COR-L47 (cell line): ENCODE measurements around the gene SCAF8.
"Not testable (repeated sequence)": the region's sequence is repeated elsewhere in the genome, so short reads cannot be mapped to it uniquely, and the experiment has no call there.

Experiments used
- DNase-seq: peaks from one replicate; lab custom pipeline; 2025; lab: John Stamatoyannopoulos, UW

SCAF8 gene

GRCh38 chr6:154733183-154733625, at the start of gene SCAF8:
TSS of gene SCAF8 (plus strand) at chr6:154733416. CDS start at chr6:154733901, 485 bp downstream.
- DNase-seq, result peak; percentile 44

GRCh38 chr6:154683756-154684523, 49.3 kb upstream of the SCAF8 start:
- DNase-seq, result no peak

GRCh38 chr6:154686162-154686561, 47.1 kb upstream of the SCAF8 start:
- no peak for DNase-seq

GRCh38 chr6:154689493-154690255, 43.5 kb upstream of the SCAF8 start:
- no peak for DNase-seq

GRCh38 chr6:154690857-154691256, 42.4 kb upstream of the SCAF8 start:
- no peak for DNase-seq

- no peak for DNase-seq
Observed at GRCh38 chr6:154696661-154697060, 36.6 kb upstream of the SCAF8 start.

GRCh38 chr6:154703124-154703523, 30.1 kb upstream of the SCAF8 start:
- no peak for DNase-seq

GRCh38 chr6:154705471-154706113, 27.6 kb upstream of the SCAF8 start:
- no peak for DNase-seq

- no peak for DNase-seq
Observed at GRCh38 chr6:154706389-154706788, 26.8 kb upstream of the SCAF8 start.

- DNase-seq, result no peak
Observed at GRCh38 chr6:154709621-154710020, 23.6 kb upstream of the SCAF8 start.

GRCh38 chr6:154710689-154711088, 22.5 kb upstream of the SCAF8 start:
- DNase-seq, result no peak

- DNase-seq, result no peak
Observed at GRCh38 chr6:154715446-154715845, 17.8 kb upstream of the SCAF8 start.

- not testable (repeated sequence) for DNase-seq
Observed at GRCh38 chr6:154716350-154716749, 16.9 kb upstream of the SCAF8 start.

- DNase-seq, result no peak
Observed at GRCh38 chr6:154719433-154719832, 13.8 kb upstream of the SCAF8 start.

GRCh38 chr6:154719854-154720253, 13.4 kb upstream of the SCAF8 start:
- DNase-seq, result no peak

GRCh38 chr6:154721460-154721859, 11.8 kb upstream of the SCAF8 start:
- DNase-seq, result no peak

GRCh38 chr6:154726887-154727286, 6.3 kb upstream of the SCAF8 start:
- no peak for DNase-seq

GRCh38 chr6:154731296-154732218, 1.7 kb upstream of the SCAF8 start:
- DNase-seq, result no peak

- peak; percentile 16 for DNase-seq
Observed at GRCh38 chr6:154732538-154733182, 556 bp upstream of the SCAF8 start.

GRCh38 chr6:154733626-154734382, 588 bp downstream of the SCAF8 start:
- DNase-seq, result peak; percentile 73
